GM12801 (cell line): Measurements from ENCODE around the gene SYVN1.

Source experiments
- TF ChIP-seq, protein P1 (sequence below): IDR thresholded peaks from one replicate; pipeline ENCODE4 v1.5.1; 2011; ENCODE audit warnings: control low read depth; ENCODE audit not compliant: insufficient read length; ENCODE audit errors: extremely low read depth

Gene SYVN1

DNA sequence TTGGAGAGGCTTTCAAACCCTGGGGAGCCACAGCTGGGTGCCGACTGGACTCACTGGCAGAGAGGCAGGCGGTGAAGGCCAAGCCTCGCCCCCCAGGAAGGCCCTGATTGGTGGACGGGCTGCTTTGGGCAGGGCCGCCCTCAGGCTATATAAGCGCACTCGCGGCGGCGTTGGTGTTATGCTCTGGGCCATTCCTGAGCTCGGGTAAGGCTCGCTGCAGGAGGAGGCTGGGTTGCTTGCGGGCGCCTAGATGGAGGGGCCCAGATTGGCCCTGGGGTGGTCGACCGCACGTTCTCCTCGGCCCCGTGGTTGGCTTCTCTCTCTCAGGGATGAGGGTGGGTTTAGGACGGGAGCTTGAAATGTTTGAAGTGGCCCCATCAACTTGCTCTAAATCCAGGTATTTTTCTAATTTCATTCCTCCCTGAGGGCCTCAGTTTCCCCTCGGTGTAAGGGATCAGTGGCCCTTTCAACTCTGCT is 35.8 kb upstream of the SYVN1 start, which contains the start of gene SPDYC:
Gene SPDYC, plus strand, starts transcription at position 176 of the 477 bp plus-strand sequence. CDS start 1,125 bp downstream, outside the sequence.
- TF ChIP-seq, protein P1, sequence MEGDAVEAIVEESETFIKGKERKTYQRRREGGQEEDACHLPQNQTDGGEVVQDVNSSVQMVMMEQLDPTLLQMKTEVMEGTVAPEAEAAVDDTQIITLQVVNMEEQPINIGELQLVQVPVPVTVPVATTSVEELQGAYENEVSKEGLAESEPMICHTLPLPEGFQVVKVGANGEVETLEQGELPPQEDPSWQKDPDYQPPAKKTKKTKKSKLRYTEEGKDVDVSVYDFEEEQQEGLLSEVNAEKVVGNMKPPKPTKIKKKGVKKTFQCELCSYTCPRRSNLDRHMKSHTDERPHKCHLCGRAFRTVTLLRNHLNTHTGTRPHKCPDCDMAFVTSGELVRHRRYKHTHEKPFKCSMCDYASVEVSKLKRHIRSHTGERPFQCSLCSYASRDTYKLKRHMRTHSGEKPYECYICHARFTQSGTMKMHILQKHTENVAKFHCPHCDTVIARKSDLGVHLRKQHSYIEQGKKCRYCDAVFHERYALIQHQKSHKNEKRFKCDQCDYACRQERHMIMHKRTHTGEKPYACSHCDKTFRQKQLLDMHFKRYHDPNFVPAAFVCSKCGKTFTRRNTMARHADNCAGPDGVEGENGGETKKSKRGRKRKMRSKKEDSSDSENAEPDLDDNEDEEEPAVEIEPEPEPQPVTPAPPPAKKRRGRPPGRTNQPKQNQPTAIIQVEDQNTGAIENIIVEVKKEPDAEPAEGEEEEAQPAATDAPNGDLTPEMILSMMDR, result no peak

DNA sequence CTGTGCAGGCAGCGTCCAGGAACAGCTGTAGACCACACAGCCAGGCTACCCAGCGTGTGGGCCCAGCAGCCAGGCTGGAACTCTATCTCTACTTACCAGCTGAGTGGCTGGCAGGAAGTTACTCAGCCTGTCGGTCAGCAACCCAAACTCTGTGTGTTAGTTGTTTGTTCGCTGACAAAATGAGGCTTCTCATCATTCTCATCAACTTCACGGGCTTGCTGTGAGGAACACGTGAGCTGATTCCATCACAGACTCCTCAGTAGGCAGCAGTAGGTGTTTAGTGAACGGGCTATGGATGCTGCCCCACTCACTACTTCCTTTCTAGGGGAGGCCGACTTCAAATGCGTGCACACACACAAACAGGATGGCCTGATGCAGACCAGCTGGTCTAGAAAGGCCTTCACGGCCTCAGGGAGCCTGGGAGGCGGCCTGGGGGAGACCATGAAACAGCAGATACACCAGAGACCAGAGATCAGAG is 34.9 kb upstream of the SYVN1 start:
- TF ChIP-seq, protein P1, result no peak

DNA sequence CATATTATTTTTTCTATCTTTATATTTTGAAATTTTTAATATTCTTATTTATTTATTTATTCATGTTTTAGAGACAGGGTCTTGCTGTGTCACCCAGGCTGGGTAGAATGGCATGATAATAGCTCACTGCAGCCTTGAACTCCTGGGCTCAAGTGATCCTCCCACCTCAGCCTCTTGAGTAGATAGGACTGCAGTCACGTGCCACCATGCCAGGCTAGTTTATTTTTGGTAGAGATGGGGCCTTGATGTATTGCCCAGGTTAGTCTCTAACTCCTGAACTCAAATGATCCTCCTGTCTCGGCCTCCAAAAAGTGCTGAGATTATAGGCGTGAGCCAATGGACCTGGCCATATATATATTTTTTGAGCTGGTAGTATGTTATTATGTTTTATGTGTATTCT is 33.3 kb upstream of the SYVN1 start:
- TF ChIP-seq, protein P1, result no peak

DNA sequence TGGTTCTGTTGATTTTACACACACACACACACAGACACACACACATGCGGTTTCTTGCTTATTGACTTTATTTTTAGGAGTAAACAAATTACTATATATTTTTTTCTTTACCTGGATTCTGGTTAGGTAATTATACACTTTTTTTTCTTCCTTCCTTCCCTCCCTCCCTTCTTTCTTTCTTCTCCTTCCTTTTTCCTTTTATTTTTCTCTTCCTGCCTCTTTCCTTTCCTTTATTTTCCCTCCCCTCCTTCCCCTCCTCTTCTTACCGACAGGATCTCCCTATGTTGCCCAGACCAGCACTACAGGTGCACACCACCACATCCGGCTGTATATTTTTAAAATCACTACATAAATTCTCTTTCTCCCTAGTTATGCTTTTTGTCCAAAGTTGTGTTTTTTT is 32.6 kb upstream of the SYVN1 start:
- TF ChIP-seq, protein P1, result no peak

DNA sequence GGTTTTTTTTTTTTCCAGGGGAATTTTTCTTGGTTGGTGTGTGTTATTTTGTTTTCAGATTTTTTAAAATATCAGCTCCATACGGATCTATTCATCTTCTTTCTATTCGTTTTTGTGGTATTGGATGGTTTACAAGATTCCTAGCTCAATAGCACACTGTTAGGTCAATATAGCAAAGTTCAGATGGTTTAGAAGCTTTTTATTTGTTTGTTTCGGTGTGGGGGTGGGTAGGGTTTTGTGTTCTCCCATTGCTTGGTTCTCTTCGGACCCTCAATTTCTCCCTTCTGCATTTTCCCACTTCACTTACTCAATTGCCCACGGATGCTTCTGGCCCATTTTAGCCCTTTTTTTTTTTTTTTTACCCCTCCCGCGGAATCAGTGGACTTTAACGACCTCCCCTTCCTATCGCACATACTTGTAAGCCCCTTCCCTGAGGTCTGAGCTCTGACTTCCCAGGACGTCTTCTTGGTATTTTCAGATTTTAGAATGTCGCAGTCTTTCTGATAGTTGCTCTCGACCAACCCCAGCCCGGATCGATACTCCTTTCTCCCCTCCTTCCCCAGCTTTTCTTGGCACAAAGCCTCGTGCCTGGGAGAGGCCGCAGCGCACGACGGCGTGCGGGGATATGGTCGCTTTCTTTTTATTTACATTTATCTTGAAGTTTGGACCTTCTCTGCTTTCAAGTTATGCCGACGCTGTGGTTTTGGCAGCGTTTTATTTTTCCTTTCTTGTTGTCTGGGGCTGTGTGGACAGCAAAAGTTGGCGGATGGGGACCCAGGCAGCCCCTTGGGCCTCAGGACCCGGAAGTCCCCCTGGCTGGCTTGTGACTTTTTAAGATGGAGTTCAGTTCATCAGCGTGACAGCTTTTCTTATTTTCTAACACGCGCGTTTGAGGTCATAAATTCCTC is 31.3 kb upstream of the SYVN1 start:
- TF ChIP-seq, protein P1, result no peak

DNA sequence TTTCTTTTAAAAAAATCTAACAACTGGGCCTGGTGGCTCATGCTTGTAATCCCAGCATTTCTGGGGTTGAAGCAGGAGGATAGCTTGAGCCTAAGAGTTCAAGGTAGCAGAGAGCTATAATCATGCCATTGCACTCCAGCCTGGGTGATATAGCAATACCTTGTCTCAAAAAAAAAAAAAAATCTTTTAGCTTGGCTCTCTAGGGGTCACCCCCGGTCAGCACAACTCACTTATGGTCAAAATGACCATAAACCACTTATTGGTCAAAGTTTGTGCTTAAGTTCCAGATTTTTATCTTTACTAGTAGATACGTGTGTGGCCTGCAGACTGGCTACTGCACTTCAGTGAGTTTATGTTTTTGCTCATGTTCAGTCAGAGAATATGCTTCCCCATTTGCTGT is 29.4 kb upstream of the SYVN1 start:
- TF ChIP-seq, protein P1, result no peak

DNA sequence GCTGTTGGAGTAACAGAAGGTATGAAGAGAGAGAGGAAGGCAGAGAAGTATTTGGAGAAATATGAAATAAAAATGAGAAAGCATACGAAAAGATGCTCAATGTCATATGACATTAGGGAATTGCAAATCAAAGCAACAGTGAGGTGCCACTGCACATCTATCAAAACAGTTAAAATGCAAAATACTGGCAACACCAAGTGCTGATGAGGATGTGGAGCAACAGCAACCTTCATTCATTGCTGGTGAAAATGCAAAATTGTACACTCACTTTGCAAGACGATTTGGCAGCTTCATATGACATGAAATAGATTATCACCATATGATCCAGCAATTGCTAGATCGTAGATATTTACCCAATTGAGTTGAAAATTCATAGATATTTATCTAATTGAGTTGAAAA is 26.3 kb upstream of the SYVN1 start:
- TF ChIP-seq, protein P1, result no peak
